Measurements from ENCODE around the gene TRAPPC5. TPM values are rescaled to one million over a fixed set of nuclear protein-coding genes. Genes with fewer than 3 reads are reported as not detected.

TRAPPC5 gene
- total RNA-seq, 1 donor, result 25.5 TPM

DNA sequence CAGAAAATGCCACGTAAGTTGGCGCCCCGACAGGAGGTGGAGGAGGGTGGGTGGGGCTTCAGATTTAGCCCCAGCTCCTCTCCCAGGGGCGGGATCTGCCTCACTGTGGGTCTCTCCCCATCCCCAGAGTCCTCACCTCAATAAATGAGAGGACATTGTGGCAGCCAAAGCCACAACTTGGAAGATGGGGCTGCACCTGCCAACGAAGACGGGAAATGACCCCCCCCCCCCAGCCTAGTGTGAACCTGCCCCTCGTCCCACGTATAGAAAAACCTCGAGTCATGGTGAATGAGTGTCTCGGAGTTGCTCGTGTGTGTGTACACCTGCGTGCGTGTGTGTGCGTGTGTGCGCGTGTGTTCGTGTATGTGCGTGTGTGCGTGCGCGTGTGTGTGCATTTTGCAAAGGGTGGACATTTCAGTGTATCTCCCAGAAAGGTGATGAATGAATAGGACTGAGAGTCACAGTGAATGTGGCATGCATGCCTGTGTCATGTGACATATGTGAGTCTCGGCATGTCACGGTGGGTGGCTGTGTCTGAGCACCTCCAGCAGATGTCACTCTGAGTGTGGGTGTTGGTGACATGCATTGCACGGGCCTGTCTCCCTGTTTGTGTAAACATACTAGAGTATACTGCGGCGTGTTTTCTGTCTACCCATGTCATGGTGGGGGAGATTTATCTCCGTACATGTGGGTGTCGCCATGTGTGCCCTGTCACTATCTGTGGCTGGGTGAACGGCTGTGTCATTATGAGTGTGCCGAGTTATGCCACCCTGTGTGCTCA is 1.5 kb upstream of the TRAPPC5 start:
- no peak overlapping the region for H3K4me3 ChIP-seq (ENCODE audit: low read length)
- H3K4me1 ChIP-seq (ENCODE audit: insufficient read depth, low read length), result peaks cover 82% of the 10 kb centered on the region
- H3K27me3 ChIP-seq (ENCODE audit: insufficient read depth, low read length), result no peaks in the 10 kb centered on the region
- no peaks in the 10 kb centered on the region for H3K9me3 ChIP-seq (ENCODE audit: low read depth, low read length)

DNA sequence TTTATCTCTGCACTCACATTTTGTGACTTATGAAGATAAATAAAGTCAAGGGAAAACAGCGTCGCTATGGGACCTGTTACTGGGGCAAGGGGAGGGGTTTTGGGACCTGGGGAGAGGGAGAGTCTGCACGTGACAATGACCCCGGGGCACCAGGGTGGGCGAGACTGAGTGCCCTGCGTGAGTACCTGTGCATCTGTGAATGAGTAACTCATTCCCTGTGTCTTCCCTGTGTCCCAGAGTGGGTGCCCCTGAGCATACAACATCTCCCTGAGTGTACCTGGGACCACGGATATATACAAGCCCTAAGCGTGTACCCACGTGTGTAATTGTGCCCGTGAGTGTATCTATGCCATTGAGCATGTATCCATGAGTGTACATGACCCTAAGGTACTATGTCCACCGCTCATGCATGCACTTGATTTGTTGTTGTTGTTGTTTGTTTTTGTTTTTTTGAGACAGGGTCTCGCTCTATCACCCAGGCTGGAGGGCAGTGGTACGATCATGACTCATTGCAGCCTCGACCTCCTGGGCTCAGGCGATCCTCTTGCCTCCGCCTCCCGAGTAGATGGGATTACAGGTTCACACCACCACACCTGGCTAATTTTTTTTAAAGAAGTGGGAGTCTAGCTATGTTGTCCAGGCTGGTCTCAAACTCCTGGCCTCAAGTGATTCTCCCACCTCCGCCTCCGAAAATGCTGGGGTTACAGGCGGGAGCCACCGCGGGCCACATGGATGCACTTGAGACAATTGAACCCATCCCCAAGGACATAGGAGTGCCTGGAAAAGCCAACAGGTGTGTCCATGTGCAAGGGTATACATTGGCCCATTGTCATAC is 645 bp upstream of the TRAPPC5 start:
- Histone ChIP-seq H3K4me1 (ENCODE audit: insufficient read depth, low read length) (peaks cover 74% of the 10 kb centered on the region), H3K4me3 (ENCODE audit: low read length) (peak overlapping the region; percentile 95), H3K27me3 (ENCODE audit: insufficient read depth, low read length) (no peaks in the 10 kb centered on the region), H3K9me3 (ENCODE audit: low read depth, low read length) (no peaks in the 10 kb centered on the region)

DNA sequence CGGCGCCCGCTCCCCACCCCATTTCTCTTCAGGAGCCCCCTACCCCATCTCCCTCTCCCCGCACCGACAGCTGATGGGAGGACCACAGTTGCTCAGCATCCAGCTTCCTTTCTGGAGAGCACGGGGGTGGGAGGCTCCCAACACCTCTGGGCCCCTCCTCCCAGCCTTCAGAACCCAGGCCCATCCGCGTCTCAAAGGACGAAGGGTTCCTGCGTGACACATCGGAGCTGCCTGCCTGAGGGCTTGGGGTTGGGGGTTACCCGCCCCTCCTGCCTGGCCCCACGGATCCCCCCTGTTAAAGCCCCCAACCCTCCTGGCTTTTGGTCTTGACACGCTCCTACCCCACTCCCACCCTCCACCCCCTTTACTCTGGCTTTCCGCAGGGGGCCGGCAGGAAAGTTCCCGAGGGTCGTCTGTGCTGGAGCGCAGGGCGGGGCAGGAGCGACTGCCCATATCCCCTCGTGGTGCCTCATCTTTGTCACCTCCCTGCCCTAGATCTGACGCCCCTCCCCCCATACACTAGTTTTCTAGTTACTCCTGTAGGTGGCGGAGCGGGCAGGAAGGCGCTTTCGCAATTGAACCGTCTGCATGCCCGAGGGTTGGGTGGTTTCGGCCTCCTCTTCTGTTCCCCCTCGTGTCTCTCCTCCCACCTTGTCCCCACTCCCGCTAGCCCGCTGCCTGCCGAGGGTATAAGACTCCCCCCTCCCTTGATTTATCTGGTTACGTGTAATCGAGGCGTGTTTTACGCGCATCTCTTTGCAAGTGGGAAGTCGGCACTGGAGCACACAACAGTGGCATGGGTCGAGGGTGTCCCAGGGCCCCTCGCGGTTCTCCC is 924 bp downstream of the TRAPPC5 start:
- H3K27me3 ChIP-seq (ENCODE audit: insufficient read depth, low read length), result no peaks in the 10 kb centered on the region
- H3K4me3 ChIP-seq (ENCODE audit: low read length), result peak overlapping the region; percentile 95
- H3K9me3 ChIP-seq (ENCODE audit: low read depth, low read length), result no peaks in the 10 kb centered on the region
- peaks cover 58% of the 10 kb centered on the region for H3K4me1 ChIP-seq (ENCODE audit: insufficient read depth, low read length)

DNA sequence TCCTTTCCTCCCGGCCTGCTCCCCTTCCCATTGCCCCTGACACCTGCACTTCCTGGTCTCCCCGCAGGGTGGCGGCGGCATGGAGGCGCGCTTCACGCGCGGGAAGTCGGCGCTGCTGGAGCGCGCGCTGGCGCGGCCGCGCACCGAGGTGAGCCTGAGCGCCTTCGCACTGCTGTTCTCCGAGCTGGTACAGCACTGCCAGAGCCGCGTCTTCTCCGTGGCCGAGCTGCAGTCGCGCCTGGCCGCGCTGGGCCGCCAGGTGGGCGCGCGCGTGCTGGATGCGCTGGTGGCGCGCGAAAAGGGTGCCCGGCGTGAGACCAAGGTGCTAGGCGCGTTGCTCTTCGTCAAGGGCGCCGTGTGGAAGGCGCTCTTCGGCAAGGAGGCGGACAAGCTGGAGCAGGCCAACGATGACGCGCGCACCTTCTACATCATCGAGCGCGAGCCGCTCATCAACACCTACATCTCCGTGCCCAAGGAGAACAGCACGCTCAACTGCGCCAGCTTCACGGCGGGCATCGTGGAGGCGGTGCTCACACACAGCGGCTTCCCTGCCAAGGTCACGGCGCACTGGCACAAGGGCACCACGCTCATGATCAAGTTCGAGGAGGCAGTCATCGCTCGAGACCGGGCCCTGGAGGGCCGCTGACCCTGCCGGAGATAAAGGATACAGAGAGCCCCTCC is 1.7 kb downstream of the TRAPPC5 start:
- Histone ChIP-seq H3K27me3 (ENCODE audit: insufficient read depth, low read length) (no peaks in the 10 kb centered on the region), H3K4me3 (ENCODE audit: low read length) (peak overlapping the region; percentile 95), H3K9me3 (ENCODE audit: low read depth, low read length) (no peaks in the 10 kb centered on the region), H3K4me1 (ENCODE audit: insufficient read depth, low read length) (peaks cover 50% of the 10 kb centered on the region)

DNA sequence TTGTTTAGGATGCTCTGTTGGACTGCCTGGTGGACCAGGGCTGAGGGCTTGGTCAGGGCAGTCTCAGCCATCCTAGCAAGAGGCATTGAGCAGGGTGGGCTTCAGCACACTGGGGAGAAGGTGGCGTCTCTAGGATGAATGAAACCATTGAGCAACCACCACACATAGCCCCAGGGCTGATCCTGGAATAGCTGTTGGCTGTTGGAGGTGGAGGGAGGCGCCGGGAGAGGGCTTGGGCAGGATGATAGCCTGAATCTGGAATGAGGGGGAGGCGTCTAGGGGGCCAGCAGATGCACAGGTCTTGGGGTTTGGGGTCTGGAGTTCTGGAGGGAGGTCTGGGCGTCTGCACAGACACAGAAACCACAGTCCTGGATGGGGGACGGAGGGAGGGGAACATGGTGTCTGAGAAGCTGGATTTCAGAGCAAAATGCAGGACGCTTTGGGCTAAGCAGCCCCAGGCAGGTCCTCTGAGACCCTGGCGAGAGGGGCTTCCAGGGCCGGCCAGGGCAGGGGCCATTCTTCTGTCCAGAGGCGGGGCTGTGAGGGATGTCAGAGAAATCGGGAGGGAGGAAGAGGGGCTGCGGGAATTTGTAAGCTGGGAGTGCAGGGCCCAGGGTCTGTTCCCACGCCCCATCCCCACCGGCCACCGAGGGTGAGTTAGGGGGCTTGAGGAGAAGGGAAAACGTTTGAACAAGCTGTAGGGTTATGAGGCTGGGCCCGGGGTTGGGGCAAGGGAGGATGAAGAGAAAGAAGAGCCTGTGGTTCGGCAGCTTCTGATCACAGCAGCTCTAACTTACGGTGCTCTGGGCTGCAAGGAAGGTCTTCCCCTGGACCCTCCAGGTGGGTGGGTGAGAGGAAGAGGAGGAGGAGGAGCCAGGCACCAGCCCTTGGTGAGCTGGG is 5.2 kb downstream of the TRAPPC5 start:
- Histone ChIP-seq H3K9me3 (ENCODE audit: low read depth, low read length) (no peaks in the 10 kb centered on the region), H3K27me3 (ENCODE audit: insufficient read depth, low read length) (no peaks in the 10 kb centered on the region), H3K4me3 (ENCODE audit: low read length) (no peak overlapping the region), H3K4me1 (ENCODE audit: insufficient read depth, low read length) (peaks cover 23% of the 10 kb centered on the region)

DNA sequence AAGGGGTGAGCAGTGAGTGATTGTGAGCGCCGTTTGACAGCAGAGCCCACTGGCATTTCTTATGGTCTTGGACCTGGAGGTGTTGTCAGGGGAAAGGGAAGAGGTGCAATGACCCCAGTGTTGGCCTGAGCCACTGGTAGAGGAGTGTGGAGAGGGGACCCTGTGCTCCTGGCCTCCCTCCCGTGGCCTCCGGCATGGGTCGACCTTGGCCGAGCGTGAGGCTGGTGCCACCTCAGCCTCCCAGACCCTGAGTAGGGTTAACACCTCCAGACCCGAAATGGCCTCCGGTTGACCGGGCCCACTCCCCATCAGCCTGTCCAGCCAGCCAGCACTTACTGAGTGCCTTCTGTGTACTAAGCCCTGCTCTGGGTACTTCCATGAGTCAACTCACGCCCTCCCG is 6.5 kb downstream of the TRAPPC5 start:
- Histone ChIP-seq H3K27me3 (ENCODE audit: insufficient read depth, low read length) (no peaks in the 10 kb centered on the region), H3K9me3 (ENCODE audit: low read depth, low read length) (no peaks in the 10 kb centered on the region), H3K4me1 (ENCODE audit: insufficient read depth, low read length) (peaks cover 16% of the 10 kb centered on the region), H3K4me3 (ENCODE audit: low read length) (no peak overlapping the region)

DNA sequence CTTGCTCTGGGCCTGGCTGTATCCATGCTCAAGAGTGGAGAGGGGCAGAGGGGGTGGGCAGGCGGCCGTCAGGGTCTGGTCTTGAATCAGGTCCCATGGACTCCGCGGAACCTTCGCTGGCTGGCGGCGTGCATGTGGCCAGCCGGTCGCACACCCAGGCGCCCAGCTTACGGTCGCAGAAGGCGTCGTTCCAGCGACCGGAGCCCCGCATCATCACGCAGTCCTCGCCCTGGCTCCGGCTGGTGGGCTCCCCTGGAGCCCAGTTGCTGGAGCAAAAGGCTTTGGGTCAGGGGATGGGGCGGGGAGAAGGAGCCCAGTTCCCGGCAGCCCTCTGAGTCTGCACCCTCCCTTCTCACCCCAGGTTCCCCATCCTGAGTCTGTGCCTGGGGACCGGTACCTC is 8.5 kb downstream of the TRAPPC5 start:
- H3K4me1 ChIP-seq (ENCODE audit: insufficient read depth, low read length), result peaks cover 11% of the 10 kb centered on the region
- no peaks in the 10 kb centered on the region for H3K9me3 ChIP-seq (ENCODE audit: low read depth, low read length)
- no peak overlapping the region for H3K4me3 ChIP-seq (ENCODE audit: low read length)
- H3K27me3 ChIP-seq (ENCODE audit: insufficient read depth, low read length), result no peaks in the 10 kb centered on the region

DNA sequence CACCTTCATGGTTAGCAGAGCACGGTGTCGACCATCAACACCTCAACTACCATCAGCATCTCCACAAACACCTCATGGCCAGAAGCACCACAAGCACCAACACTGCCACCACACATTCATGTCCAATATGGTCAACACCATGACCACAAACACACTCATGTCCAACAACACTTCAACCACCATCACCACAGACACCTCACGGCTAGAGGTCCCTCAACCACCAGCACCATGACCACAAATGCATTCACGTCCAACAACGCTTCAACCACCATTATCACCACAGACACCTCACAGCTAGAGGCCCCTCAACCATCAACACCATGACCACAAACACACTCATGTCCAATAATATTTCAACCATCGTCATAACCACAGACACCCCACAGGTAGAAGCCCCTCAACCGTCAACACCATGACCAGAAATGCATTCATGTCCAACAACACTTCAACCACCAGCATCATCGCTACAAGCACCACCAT is 10.2 kb downstream of the TRAPPC5 start:
- no peaks in the 10 kb centered on the region for H3K9me3 ChIP-seq (ENCODE audit: low read depth, low read length)
- no peak overlapping the region for H3K4me3 ChIP-seq (ENCODE audit: low read length)
- H3K4me1 ChIP-seq (ENCODE audit: insufficient read depth, low read length), result peaks cover 23% of the 10 kb centered on the region
- H3K27me3 ChIP-seq (ENCODE audit: insufficient read depth, low read length), result no peaks in the 10 kb centered on the region

DNA sequence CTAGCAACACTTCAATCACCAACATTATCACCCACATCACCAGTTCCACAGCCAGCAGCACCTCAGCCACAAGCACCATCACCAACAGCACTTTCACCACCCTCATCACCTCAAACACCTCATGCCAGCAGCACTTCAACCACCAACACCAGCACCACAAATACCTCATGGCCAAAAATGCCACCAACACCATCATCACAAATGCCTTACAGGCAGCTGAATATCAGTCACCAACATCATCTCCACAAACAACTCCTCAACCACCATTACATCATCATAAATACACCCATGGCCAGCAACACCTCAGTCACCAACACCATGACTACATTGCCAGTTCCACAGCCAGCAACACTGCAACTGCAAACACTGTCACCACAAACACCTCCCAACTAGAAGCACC is 10.9 kb downstream of the TRAPPC5 start:
- no peak overlapping the region for H3K4me3 ChIP-seq (ENCODE audit: low read length)
- no peaks in the 10 kb centered on the region for H3K9me3 ChIP-seq (ENCODE audit: low read depth, low read length)
- H3K4me1 ChIP-seq (ENCODE audit: insufficient read depth, low read length), result peaks cover 23% of the 10 kb centered on the region
- H3K27me3 ChIP-seq (ENCODE audit: insufficient read depth, low read length), result no peaks in the 10 kb centered on the region

DNA sequence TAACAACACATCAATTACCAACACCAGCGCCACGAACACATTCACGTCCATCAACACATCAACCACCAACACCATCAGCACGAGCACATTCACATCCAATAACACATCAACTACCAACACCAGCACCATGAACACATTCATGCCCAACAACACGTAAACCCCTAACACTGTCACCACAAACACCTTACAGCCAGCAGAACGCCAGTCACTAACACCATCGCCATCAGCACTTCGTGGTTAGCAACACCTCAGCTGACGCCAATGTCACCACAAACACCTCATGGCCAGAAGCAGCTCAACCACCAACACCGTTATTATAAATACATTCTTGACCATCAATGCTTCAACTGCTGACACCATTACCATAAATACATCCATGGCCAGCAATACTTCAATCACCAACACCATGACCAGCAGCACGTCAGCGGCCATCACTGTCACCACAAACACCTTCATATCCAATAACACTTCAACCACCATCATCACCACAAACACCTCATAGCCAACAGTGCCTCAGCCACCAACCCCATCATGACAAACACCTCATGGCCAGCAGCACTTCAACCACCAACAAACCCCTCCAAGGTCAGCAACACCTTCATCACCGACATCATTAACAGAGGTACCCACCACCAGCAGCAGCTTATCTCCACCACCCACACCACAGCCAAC is 11.9 kb downstream of the TRAPPC5 start:
- Histone ChIP-seq H3K4me1 (ENCODE audit: insufficient read depth, low read length) (peaks cover 29% of the 10 kb centered on the region), H3K4me3 (ENCODE audit: low read length) (no peak overlapping the region), H3K9me3 (ENCODE audit: low read depth, low read length) (no peaks in the 10 kb centered on the region), H3K27me3 (ENCODE audit: insufficient read depth, low read length) (no peaks in the 10 kb centered on the region)

DNA sequence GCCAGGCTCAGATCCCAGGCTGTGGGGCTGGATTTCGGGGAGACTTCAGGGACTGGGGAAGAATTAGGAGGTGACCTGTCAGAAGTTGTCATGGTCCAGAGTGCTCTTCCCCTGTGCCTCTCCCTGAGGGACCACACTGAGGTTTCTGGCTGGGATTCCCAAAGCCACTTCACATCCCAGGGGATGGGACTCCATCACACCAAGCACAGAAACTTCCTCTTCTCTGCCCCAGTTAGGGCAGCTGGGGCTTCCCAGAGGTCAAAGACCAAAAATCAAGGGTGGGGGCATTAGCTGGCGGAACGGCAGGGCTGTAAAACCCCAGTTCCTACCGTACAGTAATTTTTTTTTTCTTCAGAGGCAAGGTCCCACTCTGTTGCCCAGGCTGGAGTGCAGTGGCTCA is 13.9 kb downstream of the TRAPPC5 start:
- H3K4me1 ChIP-seq (ENCODE audit: insufficient read depth, low read length), result peaks cover 38% of the 10 kb centered on the region
- H3K9me3 ChIP-seq (ENCODE audit: low read depth, low read length), result no peaks in the 10 kb centered on the region
- H3K27me3 ChIP-seq (ENCODE audit: insufficient read depth, low read length), result no peaks in the 10 kb centered on the region
- no peak overlapping the region for H3K4me3 ChIP-seq (ENCODE audit: low read length)

DNA sequence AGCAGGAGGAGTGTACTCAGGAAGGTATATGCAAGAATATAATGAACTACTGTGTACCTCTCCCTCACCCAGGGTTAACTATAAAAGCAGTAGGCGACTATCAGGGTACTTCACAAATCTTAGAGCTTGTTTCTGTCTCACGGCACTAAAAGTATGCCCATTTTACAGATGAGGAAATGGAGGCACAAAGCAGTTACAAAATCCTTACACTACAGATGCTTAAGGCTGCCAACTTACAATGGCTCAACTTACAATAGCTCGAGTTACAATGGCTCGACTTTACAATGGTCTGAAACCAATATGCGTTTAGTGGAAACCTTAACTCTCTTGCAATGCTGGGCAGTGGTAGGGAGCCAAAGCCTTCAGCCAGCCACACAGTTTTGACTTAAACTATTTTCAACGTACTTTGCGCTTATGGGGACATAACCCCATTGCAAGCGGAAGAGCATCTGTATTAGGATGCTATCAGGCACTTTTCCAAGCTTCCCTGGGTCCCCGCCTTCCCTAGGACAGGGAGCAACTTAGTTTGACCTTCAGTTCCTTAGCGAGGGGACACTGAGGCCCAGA is 17.2 kb downstream of the TRAPPC5 start:
- Histone ChIP-seq H3K9me3 (ENCODE audit: low read depth, low read length) (no peaks in the 10 kb centered on the region), H3K4me3 (ENCODE audit: low read length) (no peak overlapping the region), H3K27me3 (ENCODE audit: insufficient read depth, low read length) (no peaks in the 10 kb centered on the region), H3K4me1 (ENCODE audit: insufficient read depth, low read length) (peaks cover 57% of the 10 kb centered on the region)

DNA sequence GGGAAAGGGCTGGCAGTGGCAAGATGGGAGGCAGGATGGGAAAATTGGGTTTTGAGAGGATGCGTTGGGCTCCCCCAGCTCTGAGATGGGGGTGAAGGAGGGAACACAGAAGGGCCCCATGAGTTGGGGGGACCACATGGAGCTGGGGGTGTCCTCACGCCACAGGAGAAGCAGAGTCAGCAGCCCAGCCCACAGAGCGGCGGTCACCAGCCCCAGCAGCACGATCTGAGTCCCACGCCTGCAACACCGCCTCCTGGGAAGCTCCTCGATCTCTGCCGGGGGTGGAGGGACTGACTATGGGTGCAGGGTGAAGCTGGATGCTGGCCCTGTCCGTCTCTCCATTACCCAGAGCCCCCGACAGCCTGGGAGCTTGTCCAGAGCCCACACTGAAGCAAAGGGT is 17.9 kb downstream of the TRAPPC5 start:
- H3K4me3 ChIP-seq (ENCODE audit: low read length), result no peak overlapping the region
- peaks cover 64% of the 10 kb centered on the region for H3K4me1 ChIP-seq (ENCODE audit: insufficient read depth, low read length)
- H3K9me3 ChIP-seq (ENCODE audit: low read depth, low read length), result no peaks in the 10 kb centered on the region
- no peaks in the 10 kb centered on the region for H3K27me3 ChIP-seq (ENCODE audit: insufficient read depth, low read length)
